ENCODE data around the gene FASN.

FASN gene

DNA sequence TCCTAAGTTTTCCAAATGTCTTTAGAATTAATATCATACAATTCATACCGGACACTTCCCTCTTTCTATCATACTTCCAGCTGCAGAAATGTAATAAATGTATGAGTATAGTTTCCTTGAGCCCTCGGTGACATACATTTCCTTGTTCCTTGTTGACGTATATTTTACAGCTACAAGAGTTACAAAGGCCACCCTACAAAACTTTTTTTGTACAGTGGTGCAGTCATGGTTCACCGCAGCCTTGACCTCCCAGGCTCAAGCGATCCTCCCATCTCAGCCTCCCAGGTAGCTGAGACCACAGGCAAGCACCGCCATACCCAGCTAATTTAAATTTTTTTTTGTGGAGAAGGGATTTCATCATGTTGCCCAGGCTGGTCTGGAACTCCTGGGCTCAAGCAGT is 25.2 kb downstream of the FASN start:
- DNase-seq = no peak

DNA sequence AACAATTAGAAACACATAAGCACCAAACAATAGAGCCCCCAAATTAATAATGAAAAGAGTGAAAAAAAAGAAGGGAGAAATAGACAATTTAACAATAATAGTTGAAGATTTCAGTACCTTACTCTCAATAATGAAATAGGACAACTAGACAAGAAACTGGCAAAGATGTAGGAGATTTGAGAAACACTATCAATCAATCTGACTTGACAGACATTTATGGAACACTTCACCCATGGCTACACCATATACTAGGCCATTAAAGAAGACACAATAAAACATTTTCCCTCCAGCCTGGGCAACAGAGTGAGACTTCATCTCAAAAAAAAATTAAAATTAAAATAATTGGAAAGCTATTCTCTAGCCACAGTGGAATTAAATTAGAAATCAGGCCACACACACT is 27.4 kb downstream of the FASN start:
- no peak for DNase-seq

DNA sequence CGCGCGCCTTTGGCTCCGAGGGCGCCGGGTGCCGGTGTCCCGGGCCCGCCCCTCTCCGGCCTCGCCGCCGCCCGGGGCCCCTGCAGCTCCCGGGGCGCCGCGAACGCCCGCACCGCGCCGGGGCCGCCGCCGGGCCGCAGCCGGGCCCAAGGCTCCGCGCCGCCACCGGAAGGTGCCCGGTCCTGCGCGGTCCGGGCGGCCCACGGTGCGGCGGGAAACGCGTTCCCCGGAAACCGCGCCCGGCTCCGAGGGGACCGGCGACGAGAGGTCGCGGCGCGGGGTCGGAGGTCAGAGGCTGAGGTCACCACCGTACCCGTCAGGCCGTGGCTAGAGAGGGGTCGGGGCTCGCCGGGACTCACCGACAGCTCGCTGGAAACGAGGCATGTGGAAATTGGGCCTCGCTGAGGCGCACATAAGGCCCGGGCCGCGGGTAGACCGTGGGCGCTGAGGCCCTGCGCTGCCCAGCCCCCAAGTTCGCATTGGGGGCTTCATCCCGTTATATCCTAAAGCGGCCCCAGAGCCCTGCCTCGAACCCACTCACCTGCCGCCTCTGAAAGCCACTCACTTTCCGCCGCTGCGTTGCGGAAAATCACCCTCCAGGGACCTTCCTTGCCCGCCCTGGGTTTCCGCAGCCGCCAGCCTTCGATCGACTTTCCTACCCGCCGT is 32.3 kb downstream of the FASN start, which contains the start of gene DUS1L:
DUS1L (minus strand) TSS at position 167 of the 666 bp plus-strand sequence. CDS start 745 bp downstream, outside the sequence.
- DNase-seq = no peak

DNA sequence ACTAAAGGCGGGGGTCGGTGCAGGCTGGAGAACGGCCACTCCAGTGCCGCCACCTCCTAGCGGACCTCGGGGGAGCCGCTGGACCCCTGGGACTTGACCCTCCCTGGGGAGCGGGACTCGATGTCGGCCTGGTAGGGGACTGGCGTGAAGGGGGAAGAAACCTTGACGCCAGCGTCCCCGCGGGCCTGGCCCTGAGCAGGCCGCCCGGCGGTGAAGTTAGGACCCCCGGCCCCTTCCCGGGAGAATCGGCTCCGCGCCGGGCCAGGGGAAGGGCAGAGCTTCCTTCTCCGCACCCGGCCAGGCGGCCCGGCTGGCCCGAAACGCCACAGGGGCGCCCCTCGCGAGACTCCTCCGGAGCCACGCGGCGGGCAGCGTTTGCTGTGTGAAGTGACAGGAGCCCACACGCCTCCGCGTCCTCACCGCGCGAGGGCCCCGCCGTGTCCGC is 32.8 kb downstream of the FASN start:
- DNase-seq = no peak

DNA sequence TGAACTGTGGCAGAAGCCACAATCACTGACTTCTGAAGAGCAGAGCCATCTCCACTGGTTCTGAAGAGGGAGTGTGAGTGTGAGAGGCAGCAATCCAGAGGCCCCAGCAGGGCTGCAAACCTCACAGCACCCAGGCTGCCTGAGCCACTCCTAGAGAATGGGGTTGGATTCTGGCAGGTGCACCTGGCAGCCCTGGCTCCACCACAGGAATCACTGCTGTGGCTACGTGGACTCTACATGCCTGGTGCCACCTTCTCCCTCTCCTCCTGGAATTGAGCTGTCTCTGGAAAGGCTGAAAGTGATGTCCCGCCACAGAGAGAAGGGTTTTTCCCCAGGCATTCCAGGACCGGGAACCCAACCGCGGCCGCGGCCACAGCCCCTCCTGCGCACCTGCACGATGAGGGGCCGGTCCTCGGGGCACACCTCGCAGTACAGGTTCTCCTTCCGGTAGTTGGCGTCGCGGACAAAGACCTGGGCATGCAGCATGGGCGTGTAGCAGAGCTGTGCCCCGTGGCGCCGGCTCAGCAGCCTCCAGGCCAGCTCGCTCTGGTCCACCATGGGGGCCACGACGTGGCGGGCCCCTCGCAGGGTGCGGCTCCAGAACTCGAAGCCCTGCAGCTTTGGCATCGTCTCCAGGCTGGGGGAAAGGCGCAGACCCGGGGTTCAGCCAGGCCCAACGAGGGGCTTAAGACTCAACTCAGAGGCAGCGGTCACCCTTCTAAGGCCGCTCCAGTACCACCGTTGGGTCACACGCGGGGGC is 33.4 kb downstream of the FASN start:
- DNase-seq = no peak

DNA sequence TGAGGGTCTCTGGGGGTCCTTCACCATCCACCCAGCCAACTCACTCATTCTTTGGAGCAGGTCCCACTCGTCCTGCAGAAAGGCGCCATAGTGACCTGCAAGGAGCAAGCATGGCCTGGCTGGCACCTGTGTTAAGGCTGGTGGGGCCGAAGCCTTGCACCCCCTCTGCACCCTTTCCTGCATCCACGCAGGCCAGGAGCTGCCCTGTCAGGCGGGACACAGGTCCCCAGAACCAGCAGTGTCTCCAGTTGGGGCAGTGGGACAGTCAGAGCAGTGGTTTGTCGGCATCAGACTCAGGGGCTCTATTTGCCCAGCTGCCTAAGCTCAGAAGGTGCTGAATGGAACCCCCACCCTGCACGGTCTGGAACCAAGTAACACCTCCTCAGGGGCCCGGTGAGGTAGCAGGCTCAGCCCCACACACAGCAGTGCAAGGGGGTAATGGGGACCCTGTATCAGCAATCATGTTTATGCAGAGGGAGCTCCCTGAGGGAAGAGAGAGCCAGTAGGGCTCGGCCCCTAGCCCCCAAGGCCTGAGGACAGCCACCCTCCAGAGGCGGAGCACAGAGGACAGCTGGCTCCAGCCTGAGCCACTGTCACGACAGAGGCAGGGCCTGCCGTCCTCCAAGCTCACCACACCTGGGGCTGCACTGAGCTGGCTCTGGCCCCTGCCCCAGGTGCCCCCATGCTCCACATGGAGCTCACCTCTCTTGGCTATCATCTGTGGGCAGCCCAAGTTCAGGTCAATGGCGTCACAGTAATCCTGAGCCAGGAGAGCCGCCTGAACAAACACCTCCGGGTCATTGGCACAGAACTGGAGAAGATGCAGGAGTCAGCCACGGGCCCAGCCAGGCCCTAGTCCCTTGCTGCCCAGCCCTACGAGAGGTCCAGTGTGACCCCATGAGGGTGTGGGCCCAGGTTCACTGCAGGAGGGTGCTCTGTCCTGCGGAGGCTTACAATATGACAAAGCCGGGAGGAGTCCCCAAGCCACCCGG is 34.3 kb downstream of the FASN start:
- DNase-seq = no peak

DNA sequence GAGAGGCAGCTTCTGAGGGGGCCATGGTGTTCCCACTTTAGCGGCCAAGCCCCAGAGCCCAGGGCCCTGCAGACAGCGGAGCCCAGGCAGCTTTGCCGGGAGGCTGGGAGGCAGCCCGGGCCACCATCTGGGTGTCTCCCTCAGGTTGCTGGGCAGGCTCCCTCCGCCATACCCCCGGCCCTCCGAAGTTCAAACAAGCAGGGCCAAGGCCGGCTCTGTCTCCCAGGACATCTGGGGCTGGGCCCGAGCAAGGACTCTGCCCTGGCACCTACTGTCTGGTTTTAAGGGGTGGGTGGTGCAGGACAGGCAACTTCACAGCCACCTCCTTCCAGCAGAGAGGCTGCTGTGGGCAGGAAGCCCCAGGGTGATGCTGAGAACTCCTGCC is 35.1 kb downstream of the FASN start:
- DNase-seq = no peak

DNA sequence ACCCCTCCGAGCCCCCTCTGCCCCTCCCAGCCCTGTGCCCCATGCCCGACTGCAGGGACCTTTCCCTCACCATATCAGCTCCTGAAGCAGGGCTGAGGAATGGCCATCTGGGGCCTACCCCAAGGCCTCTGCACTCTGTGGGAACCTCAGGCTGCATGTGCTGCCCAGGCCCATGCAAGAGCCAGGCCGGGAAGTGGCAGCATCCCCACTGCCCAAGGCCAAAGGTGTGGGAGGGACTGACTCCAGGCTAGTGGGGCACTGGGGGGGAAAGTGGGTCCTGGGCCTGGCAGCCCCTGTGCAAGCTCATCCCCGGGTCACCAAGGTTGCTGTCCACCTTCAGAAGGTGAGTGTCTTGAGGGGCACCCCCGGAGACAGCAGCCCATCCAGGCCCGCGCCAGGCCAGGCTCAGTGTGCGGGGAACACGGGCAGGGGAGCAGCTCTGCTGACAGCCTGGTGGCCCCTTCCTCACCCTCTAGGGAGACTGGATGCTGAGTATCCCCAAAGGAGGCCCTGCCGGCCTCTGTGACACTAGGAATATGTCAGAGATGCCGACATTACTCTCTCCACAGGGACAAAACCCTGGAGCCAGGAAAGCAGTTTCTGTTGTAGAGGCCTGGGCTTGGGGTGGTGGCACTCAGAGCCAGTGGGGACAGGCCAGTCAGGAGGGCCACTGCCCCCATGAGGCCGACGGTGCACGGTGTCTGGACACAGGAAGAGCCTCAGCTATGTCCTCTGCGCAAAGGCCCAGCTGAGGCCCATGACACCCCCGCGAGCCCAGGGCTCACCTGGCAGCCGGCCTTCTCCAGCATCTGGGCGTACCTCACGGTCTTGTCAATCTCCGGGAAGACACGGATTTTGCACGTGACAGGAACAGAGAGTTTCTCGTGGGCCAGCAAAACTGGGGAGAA is 35.7 kb downstream of the FASN start:
- DNase-seq = no peak

DNA sequence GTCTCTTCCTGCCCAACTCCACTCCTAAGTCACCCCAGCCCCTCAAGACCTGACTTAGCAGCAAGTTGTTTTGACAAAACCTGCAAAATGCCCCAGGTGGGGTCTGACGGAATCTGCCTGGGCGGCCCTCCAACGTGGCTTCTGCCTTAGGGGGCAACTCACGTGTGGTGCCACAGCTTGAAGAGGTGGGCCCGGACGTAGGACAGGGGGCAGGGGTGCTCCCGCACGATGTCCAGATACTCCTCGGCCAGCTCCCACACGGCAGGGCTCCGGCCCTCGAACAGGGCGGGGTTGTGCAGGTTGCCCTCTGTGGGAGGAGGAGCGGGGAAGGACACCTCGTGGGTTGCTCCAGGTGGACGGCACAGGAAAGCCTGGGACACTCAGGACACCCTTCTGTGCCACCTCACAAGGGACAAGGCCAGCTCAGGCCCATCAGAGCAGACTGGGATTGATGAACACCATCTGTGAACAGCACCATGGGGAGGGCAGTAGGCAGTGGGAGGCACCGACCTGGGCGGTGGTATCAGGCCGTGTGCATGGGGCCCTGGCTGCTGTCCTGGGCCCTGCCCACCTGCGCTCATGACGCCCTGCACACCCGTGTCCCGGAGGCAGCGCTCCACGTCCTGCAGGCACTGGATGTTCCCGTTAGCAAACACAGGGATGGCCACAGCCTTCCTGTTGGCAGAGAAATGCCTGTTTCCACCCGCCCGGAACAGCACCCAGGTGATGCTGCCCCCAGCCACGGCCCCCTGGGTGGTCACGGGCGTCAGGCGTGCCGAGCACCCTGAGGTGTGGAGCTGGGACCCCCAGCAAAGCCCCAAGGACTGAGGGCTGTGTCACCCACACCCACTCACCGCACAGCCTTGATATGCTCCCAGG is 36.8 kb downstream of the FASN start:
- DNase-seq = no peak

DNA sequence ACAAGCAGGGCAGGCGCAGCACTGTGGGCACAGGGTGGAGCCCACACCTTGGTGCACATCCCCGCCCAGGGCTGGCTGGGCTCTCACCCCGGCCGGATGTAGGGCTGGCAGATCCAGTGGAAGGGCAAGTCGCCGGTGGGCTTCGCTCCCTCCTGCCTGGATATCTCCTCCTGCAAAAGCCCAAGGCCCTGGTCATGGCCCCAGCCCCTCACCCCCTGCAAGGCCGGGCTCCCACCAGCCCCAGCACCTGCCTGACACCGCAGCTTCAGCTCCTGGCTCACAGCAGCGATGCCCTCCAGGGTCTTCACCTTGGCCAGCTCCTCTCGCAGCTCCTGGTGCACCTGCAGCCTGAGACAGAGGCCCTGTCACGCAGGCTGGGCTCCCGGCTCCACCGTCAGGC is 37.4 kb downstream of the FASN start:
- no peak for DNase-seq

DNA sequence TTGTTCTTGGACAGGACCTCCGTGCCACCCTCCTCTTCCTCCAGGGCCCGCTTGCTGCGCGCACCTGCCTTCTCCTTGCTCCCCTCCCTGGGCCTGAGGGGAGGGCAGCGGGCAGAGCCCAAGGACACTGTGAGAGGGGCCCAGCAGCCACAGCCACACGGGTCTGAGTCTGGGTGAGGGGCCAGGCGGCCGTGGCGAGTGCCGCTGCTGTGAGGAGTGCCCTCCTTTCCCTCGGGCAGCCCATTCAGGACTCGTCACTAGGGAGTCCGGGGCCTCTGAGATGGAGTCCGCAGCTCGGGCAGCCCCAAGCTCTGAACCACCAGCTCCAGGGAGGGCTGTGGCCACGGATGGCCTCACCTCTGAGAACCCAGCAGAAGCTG is 38.0 kb downstream of the FASN start:
- DNase-seq = no peak

DNA sequence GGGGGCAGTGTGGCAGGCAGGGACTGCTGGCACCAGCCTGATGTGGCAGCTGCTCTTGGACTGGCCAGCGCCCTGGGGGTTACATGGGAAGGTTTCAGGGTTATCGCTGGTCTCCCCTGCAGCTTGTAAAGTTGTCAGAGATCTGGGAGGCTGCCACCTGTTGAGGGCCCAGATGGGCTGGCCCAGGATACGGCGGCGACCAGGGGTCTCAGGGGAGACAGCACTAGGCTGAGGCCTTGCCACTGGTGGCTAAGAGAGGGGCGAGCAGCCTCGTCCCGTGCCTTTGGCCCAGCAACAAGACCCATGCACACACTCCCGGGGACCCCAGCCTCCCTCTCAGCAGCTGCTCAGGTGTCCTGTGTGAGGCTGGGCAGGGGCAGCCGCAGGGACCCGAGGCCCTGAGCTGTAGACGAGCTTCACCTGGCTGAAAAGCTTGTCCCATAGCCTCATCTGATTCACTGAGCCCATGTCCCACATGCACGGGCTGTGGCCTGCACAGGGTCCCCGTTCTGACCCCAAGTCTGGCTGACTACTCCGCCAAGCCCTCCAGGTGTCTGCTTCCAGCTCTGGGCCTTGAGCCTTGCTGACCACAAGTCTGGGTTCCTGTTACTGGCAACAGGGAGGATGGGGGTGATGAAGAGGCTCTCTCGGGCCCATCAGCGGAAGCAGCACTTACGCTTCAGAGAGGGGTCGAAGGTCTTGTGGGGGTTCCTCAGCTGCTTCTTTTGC is 38.6 kb downstream of the FASN start:
- DNase-seq = no peak

DNA sequence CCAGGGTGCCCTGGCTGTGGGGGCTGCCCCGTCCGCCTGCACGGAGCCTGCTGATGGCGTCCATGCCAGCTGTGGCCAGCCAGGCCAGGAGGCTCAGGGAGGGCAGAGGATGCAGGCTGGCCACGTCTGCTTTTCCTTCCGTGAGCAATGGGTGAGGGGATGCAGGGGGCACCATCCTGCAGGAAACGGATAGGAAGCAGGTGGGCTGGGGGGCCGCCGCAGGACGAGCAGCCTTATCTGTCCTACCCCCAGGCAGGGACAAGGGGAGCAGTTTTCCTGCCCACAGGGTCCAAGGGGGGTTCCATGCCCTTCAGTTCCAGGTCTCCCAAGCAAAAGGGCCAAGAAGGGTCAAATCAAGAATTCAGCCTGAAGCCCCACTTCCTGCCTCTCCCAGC is 39.2 kb downstream of the FASN start:
- DNase-seq = no peak

DNA sequence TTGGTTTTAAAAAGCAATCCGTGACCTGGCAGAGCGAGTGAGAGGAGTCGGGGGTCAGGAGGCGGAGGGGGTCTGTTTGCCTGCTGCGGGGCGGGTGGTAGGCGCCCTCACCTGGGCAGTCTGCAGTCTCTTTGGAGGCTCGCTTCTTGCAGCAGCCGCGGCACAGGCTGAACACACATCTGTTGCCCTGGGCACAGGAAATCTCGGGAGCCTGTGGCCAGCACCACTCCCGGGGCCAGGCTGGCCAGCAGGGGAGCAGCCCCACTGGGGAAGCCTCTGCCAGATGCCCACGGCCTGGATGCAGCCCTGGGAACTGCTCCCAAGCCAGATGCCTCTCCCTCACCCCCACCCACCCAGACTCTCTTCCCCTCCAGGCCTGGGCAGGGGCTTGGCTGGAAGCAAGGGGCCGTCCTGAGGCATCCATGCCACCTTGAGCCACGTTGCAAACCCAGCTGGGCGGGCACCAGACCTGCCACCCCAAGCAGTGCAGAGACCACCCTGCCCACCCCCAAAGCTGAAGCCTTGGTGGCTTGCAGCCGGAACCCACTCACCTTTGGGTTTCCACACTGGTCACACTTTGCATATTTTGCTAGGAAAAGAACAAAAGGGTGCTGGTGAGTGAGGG is 39.7 kb downstream of the FASN start:
- no peak for DNase-seq

DNA sequence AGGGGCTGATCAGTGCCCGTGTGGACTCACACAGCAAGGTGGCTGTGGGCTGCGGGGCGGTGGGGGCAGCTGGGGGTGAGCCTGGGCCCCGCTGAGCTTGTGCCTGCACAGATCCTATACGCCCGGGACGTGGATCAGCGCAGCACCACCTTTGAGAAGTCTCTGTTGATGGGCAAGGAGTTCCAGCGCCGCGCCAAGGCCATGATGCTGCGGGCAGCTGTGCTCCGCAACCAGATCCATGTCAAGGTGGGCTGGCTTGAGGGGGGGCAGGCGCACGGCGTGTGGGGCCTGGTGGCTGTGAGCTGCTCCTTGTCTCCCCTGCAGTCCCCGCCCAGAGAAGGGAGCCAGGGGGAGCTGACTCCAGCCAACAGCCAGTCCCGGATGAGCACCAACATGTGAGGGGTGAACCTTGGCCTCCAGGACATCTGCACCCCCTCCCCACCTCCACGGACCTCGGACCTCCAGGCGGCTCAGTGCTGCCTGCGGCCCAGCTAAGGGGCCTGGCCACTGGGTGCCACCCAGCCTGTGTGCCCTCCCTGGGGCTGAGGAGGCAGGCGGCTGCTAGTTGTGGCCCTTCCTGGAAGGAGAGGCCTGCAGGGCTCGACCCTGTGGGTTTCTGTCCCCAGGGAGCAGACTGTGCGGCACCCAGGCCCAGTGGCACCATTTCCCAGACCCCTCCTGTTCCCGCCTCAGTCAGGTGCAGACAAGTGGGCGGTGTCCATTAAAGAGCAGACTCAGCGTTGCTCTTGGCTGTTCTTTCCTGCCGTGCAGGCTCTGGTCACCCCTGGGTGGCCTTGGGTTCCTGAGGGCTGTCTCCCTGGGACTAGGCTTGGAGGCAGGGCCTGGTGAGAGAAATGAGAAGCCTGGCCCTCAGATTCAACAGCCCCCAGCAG is 41.1 kb downstream of the FASN start:
- no peak for DNase-seq

DNA sequence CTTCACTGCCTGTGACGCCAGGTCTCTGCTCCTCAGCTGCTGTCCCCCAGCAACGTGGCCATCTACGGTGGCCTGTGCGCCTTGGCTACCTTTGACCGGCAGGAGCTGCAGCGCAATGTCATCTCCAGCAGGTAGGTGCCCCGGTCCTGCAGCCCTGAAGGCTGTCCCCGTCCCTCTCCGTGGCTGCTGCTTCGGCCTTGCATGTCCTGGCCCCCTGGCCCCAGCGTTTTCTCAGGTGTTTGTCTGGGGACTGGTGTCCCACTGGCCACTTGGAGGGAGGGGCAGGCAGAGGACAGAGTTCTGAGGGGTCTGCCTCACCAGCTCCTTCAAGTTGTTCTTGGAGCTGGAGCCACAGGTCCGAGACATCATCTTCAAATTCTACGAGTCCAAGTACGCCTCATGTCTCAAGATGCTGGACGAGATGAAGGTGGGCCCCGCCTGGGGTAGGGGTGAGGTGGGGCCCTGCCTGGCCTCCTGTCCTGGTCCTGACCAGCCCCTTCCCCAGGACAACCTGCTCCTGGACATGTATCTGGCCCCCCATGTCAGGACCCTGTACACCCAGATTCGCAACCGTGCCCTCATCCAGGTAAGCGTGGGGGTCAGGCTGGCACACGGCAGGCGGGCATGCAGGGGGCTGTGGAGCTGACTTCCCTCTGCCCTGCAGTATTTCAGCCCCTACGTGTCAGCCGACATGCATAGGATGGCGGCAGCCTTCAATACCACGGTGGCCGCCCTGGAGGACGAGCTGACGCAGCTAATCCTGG is 41.9 kb downstream of the FASN start:
- no peak for DNase-seq

DNA sequence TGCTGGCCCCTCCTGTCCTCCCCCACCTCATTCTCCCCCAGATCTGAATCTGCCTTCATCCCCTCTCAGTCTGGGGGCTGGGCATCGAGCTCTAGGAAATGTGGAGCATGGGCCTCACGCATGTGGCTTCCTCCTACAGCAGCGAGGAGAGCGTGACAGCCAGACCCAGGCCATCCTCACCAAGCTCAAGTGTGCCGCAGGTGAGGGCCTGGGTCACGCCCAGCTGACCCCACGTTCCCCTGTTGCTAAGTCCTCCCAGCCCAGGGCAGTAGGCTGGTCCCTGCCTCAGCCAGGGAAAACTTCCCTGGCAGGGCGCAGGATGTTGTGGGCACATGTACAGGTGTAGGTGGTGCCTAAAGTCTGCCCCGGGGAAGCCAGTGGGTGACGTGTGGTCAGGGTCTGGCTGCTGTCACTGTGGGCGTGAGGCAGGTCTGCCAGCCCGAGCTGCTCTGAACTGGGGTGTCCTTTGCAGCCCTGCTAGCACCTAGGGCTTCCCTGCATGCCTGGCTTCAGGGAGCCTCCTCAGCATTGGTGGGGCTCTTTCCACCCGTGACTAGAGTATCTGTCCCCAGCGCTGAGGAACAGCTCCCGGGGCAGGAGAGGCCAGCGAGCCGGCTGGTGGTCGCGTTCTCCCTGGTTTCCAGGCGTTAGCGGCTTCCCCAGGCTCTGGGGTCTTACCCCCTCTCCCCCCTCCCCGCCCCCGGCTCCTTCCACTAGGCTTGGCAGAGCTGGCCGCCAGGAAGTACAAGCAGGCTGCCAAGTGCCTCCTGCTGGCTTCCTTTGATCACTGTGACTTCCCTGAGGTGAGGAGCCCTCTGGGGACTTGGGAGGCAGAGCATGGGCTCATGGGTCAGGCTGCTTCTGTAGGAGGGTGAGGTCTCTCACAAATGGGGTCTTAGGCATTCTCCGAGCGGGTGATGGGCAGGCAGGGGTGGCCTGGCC is 42.7 kb downstream of the FASN start:
- no peak for DNase-seq
